Mucosa of descending colon (tissue), 3 donors: ENCODE data around the gene SNX30. TPM values are rescaled to one million over a fixed set of nuclear protein-coding genes. Genes with fewer than 3 reads are reported as not detected.
A peak's percentile ranks its signal among the peaks of the same experiment; 100 is the strongest.

ENCODE experiments used
- ATAC-seq: fragments of 200-7000 bp; cut with Tn5 transposase; one replicate; pipeline ENCODE4 v1.9.1; 2020; ENCODE audit warnings: mild to moderate bottlenecking, moderate library complexity
- DNase-seq, 3 donors: peaks; one replicate each; pipeline ENCODE4 v3.0.0-alpha.2; 2020
- H3K36me3 ChIP-seq: fragments of 200-600 bp; one replicate; pipeline ENCODE4 v1.8.0; 2021; ENCODE audit warnings: low read depth, mild to moderate bottlenecking
- H3K4me1 ChIP-seq: fragments of 200-600 bp; one replicate; pipeline ENCODE4 v1.8.0; 2021; ENCODE audit warnings: low read depth, mild to moderate bottlenecking
- H3K4me3 ChIP-seq: fragments of 200-600 bp; one replicate; pipeline ENCODE4 v1.8.0; 2021; ENCODE audit warnings: mild to moderate bottlenecking
- H3K9me3 ChIP-seq: fragments of 200-600 bp; one replicate; pipeline ENCODE4 v1.8.0; 2021; ENCODE audit warnings: mild to moderate bottlenecking
- CTCF ChIP-seq: fragments of 200-600 bp; IDR thresholded peaks from one replicate; pipeline ENCODE4 v1.8.0; 2022; ENCODE audit warnings: antibody characterized with exemption, mild to moderate bottlenecking
- intact Hi-C, 2 donors: fragments of 100-400 bp; cut with DNase I in 1 of 2; cut with micrococcal nuclease in 1 of 2; formaldehyde crosslinking; loops; one replicate each; pipeline versions ENCODE4 v1.11.0 to v1.11.1; 2022; cut with DNase I, micrococcal nuclease
- total RNA-seq, 3 donors: library from RNA; stranded (reverse); fragmentation: NEBNext Ultra II Directional in 2 of 3; extraction: Animal tissue kit (Norgen Biotek cat#: 25700) in 2 of 3; gene quantifications; one replicate each; pipeline versions ENCODE4 v1.2.1 to v1.2.4, GENCODE V29; 2021 to 2023
- donor health status: DM: no; HTN: no; CAD: no; lungs with moderate emphysema.
- donor health status: DM: no; HTN: no; CAD: no.
- donor health status: DM: no; HTN: yes; CAD: no.

Gene SNX30
- total RNA-seq, 3 donors from 2014 or later, result 19.0 to 38.6 (median 34.8) TPM

DNA sequence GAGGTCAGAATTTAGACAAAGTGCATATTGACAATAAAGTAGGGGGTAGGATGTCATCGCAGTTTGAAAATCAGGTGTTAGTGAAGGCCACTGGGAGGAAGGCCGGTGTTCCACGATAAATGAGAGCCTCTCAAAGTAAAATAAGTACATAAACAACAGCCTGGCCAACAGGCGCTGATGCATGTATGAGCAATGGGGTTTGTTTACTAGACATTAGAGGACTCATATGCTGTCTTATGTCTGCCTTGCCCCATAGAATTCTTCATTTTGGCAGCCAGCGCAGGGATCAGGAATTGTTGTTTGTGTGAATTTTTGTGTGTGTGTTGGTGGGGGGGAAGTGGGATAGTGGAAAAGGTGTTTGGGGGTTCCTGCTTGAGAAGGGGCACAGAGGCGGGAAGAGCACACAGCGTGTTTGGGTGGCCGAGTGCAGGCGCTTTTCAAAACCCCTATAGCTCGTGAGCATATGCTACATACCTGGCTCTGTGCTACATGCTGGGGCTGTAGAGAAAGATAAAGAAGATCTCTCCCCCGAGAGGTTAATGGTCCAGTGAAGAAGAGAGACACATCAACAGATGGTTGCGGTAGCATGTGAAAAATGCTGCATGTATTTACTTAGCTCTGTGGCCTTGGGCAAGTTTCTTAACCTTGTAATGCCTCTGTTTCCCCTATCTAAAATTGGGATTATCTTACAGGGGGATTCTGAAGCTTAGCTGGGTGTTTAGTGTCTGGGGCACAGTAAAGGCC, 11.5 kb downstream of the SNX30 start:
- DNase-seq (no peak), ATAC-seq (no peak)
- H3K9me3 ChIP-seq, result no peaks in the 10 kb centered on the region
- H3K36me3 ChIP-seq, result no peaks in the 10 kb centered on the region
- H3K4me3 ChIP-seq, result no peak overlapping the region
- peaks cover 9% of the 10 kb centered on the region for H3K4me1 ChIP-seq
- no peak for TF ChIP-seq CTCF
- intact Hi-C loops, result no loop called here

GRCh38 chr9:112762726-112763518, 12.4 kb downstream of the SNX30 start:
- peaks cover 3% of the 10 kb centered on the region for H3K4me1 ChIP-seq
- no peak overlapping the region for H3K4me3 ChIP-seq
- no peak for TF ChIP-seq CTCF
- intact Hi-C loops, result no loop called here
- DNase-seq, result no peak
- no peaks in the 10 kb centered on the region for H3K36me3 ChIP-seq
- no peaks in the 10 kb centered on the region for H3K9me3 ChIP-seq
- no peak for ATAC-seq

- DNase-seq (no peak), ATAC-seq (peak; percentile 15)
- no peaks in the 10 kb centered on the region for H3K36me3 ChIP-seq
- H3K4me1 ChIP-seq, result no peaks in the 10 kb centered on the region
- no peak for TF ChIP-seq CTCF
- no peaks in the 10 kb centered on the region for H3K9me3 ChIP-seq
- intact Hi-C loops, result no loop called here
- H3K4me3 ChIP-seq, result no peak overlapping the region
These were observed 13.8 kb downstream of the SNX30 start for GRCh38 chr9:112764344-112764743.

GRCh38 chr9:112764837-112765236, 14.3 kb downstream of the SNX30 start:
- TF ChIP-seq CTCF, result no peak
- DNase-seq (peak in 2 of 3 donors; percentile 59 to 74), ATAC-seq (peak; percentile 98)
- intact Hi-C loops, result no loop called here
- H3K4me1 ChIP-seq, result no peaks in the 10 kb centered on the region
- no peaks in the 10 kb centered on the region for H3K9me3 ChIP-seq
- H3K36me3 ChIP-seq, result no peaks in the 10 kb centered on the region
- no peak overlapping the region for H3K4me3 ChIP-seq

DNA sequence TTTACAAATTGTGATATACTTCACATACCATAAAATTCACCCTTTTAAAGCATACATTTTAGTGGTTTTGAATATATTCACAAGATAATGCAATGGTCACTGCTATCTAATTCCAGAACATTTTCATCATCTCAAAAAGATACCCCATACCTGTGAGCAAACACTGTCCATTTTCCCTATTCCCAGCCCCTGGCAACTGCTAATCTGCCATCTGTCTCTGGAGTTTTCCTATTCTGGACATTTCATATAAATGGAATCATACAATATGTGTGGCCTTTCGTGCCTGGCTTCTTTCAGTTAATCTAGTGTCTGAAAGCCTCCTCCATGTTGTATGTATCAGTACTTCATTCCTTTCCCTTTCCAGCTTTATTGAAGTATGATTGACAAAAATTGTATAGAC, 14.7 kb downstream of the SNX30 start:
- no peak for DNase-seq
- ATAC-seq, result no peak
- intact Hi-C loops, result no loop called here
- Histone ChIP-seq H3K4me3 (no peak overlapping the region), H3K4me1 (no peaks in the 10 kb centered on the region), H3K9me3 (no peaks in the 10 kb centered on the region), H3K36me3 (no peaks in the 10 kb centered on the region)
- no peak for TF ChIP-seq CTCF
